NCI-H1105 (cell line): ENCODE results near the gene MPDU1.
"Not testable (repeated sequence)": the region's sequence is repeated elsewhere in the genome, so short reads cannot be mapped to it uniquely, and the experiment has no call there.

Source experiments
- DNase-seq: peaks from one replicate; lab custom pipeline; 2025; lab: John Stamatoyannopoulos, UW

MPDU1 gene

GRCh38 chr17:7580604-7581575 is 2.8 kb upstream of the MPDU1 start:
- no peak for DNase-seq

- DNase-seq = peak; percentile 11
These were observed 1.0 kb upstream of the MPDU1 start for GRCh38 chr17:7582396-7583252.

- DNase-seq = no peak
These were observed 3.2 kb downstream of the MPDU1 start for GRCh38 chr17:7586673-7587419.

GRCh38 chr17:7587420-7588151 is 3.9 kb downstream of the MPDU1 start:
- DNase-seq = no peak

GRCh38 chr17:7588553-7589203 is 5.0 kb downstream of the MPDU1 start:
- DNase-seq = peak; percentile 22

- DNase-seq = peak; percentile 93
These were observed 5.7 kb downstream of the MPDU1 start for GRCh38 chr17:7589204-7589868.

- peak; percentile 72 for DNase-seq
These were observed 6.4 kb downstream of the MPDU1 start, which contains the start of gene SOX15 for GRCh38 chr17:7589891-7590691. SOX15 (minus strand) TSS chr17:7590094; CDS start chr17:7589676, 418 bp downstream.

GRCh38 chr17:7590743-7591142 is 7.1 kb downstream of the MPDU1 start:
- no peak for DNase-seq

GRCh38 chr17:7591596-7591995 is 7.9 kb downstream of the MPDU1 start:
- no peak for DNase-seq

GRCh38 chr17:7592422-7593021 is 8.9 kb downstream of the MPDU1 start:
- no peak for DNase-seq

- DNase-seq = no peak
These were observed 9.6 kb downstream of the MPDU1 start for GRCh38 chr17:7593296-7593695.

GRCh38 chr17:7597561-7597960 is 13.9 kb downstream of the MPDU1 start:
- not testable (repeated sequence) for DNase-seq

- DNase-seq = no peak
These were observed 22.6 kb downstream of the MPDU1 start for GRCh38 chr17:7606280-7606679.

GRCh38 chr17:7610641-7611040 is 27.0 kb downstream of the MPDU1 start:
- peak; percentile 28 for DNase-seq

- DNase-seq = no peak
These were observed 28.1 kb downstream of the MPDU1 start for GRCh38 chr17:7611635-7612293.

GRCh38 chr17:7612294-7612640 is 28.6 kb downstream of the MPDU1 start:
- no peak for DNase-seq

GRCh38 chr17:7613769-7614424 is 30.2 kb downstream of the MPDU1 start:
- DNase-seq = no peak
